ENCODE results near the gene DSC1. TPM values are rescaled to one million over a fixed set of nuclear protein-coding genes. Genes with fewer than 3 reads are reported as not detected.
A peak's percentile ranks its signal among the peaks of the same experiment; 100 is the strongest.

DSC1 gene
- total and polyA plus RNA-seq, 2 of the 13 experiments (the other 11 are each of a cell fraction or from before 2014, with no cell fraction given): not detected

GRCh38 chr18:31101183-31102024 is 61.3 kb downstream of the DSC1 start (continued):
- no peak for TF ChIP-seq TRIM22 (IDR thresholded peaks at IDR 0.05)
- TF ChIP-seq BATF2 (CRISPR knock-in tag; IDR thresholded peaks at IDR 0.05): 0 out of 2 replicates have a peak, but pooled peaks have one; percentile 44
- no peak for TF ChIP-seq REXO4 (CRISPR knock-in tag; IDR thresholded peaks at IDR 0.05; ENCODE audit: borderline replicate concordance)
- TF ChIP-seq RCOR2 (CRISPR knock-in tag; IDR thresholded peaks at IDR 0.05): no peak
- TF ChIP-seq ZHX2 (IDR thresholded peaks at IDR 0.05; ENCODE audit: low read depth): no peak
- TF ChIP-seq ZHX2 (CRISPR knock-in tag; IDR thresholded peaks at IDR 0.05; ENCODE audit: borderline replicate concordance): no peak
- peak; percentile 14; the same call in 1 of the 2 replicates for TF ChIP-seq SNAPC4 (CRISPR knock-in tag; IDR thresholded peaks at IDR 0.05)
- no peak for TF ChIP-seq ZNF10 (CRISPR knock-in tag; IDR thresholded peaks at IDR 0.05; ENCODE audit: borderline replicate concordance, low read depth)
- no peak for TF ChIP-seq NPAS2 (CRISPR knock-in tag; IDR thresholded peaks at IDR 0.05; ENCODE audit: borderline replicate concordance)
- TF ChIP-seq ZNF550 (CRISPR knock-in tag; IDR thresholded peaks at IDR 0.05; ENCODE audit: borderline replicate concordance): no peak
- 0 out of 2 replicates have a peak, but pooled peaks have one; percentile 49 for TF ChIP-seq EED (CRISPR knock-in tag; IDR thresholded peaks at IDR 0.05)
- TF ChIP-seq NAIF1 (CRISPR knock-in tag; IDR thresholded peaks at IDR 0.05; ENCODE audit: borderline replicate concordance): no peak
- 0 out of 2 replicates have a peak, but pooled peaks have one; percentile 41 for TF ChIP-seq ATF5 (CRISPR knock-in tag; IDR thresholded peaks at IDR 0.05; ENCODE audit: low read depth)
- peak; percentile 84 for TF ChIP-seq KDM5B (CRISPR knock-in tag; IDR thresholded peaks at IDR 0.05; ENCODE audit: borderline replicate concordance)

All from HepG2 (cell line).